Ovary (tissue), 9 donors: ENCODE measurements around the gene MTA1. TPM values are rescaled to one million over a fixed set of nuclear protein-coding genes. Genes with fewer than 3 reads are reported as not detected.

ENCODE experiments used
- DNase-seq, 5 donors: peaks; one replicate each; pipeline ENCODE4 v3.0.0-alpha.2; 2019 to 2020
- H3K27ac ChIP-seq, 2 donors: fragments of 200-600 bp; one replicate each; pipeline versions ENCODE4 v1.5.1 to v1.8.0; 2019 to 2022
- H3K27me3 ChIP-seq: fragments of 200-600 bp; one replicate; pipeline ENCODE4 v1.8.0; 2022
- H3K36me3 ChIP-seq: fragments of 200-600 bp; sonication (generic); one replicate; pipeline ENCODE4 v1.5.1; 2019
- H3K4me1 ChIP-seq: one replicate; pipeline ENCODE4 v1.8.1; 2013; ENCODE audit warnings: mild to moderate bottlenecking, moderate library complexity; ENCODE audit not compliant: insufficient read depth
- H3K4me3 ChIP-seq: fragments of 200-600 bp; sonication (generic); one replicate; pipeline ENCODE4 v1.5.1; 2017
- H3K9me3 ChIP-seq, 2 donors: fragments of 200-600 bp in 1 of 2; sonication (generic) in 1 of 2; one replicate each; pipeline versions ENCODE4 v1.5.1 to v1.8.1; 2013 to 2019; ENCODE audit warnings: mild to moderate bottlenecking in 1 of 2, moderate library complexity in 1 of 2
- EP300 ChIP-seq: sonication (generic); formaldehyde crosslinking; IDR thresholded peaks from one replicate; pipeline ENCODE4 v1.6.1; 2017; ENCODE audit warnings: antibody characterized with exemption
- POLR2A ChIP-seq: fragments of 450-650 bp; IDR thresholded peaks from one replicate; pipeline ENCODE4 v1.6.1; 2017; ENCODE audit warnings: antibody characterized with exemption, mild to moderate bottlenecking, moderate library complexity
- WGBS, 3 donors: extraction: QIAGEN DNeasy Blood & Tissue Kit in 1 of 3; methylation state at CpG; one replicate each; pipeline versions ENCODE4 v1.1.5 to v1.1.7; 2013 to 2017; 5-methylcytosine and 5-hydroxymethylcytosine counted together
- intact Hi-C, 4 donors: fragments of 100-400 bp; cut with DNase I; formaldehyde crosslinking; loops; one replicate each; pipeline versions ENCODE4 v1.11.0 to v1.15.1; 2022 to 2023
- polyA plus RNA-seq, 2 donors: library from polyadenylated mRNA; stranded (reverse); fragments of 200-250 nt in 1 of 2; fragments of 350-450 nt in 1 of 2; fragmentation: Illumina TruSeq in 1 of 2; extraction: RNeasy Lipid Tissue Mini Kit (QIAGEN cat#74804) in 1 of 2; gene quantifications; one replicate each; pipeline ENCODE4 v1.2.3, GENCODE V29; 2013 to 2014
- total RNA-seq, 7 donors: library from RNA; depleted of rRNA in 2 of 7; stranded (reverse); fragments of >200 nt in 2 of 7; fragmentation: NEBNext Ultra II Directional in 3 of 7; extraction: Animal tissue kit (Norgen Biotek cat#: 25700) in 3 of 7; gene quantifications; one replicate each; pipeline versions ENCODE4 v1.1.0 to v1.2.4, GENCODE V29; 2016 to 2023
- TF ChIP-seq, protein P1 (sequence below), 3 donors: fragments of 450-650 bp in 2 of 3; fragments of 200-600 bp in 1 of 3; IDR thresholded peaks; one replicate each; pipeline versions ENCODE4 v1.5.1 to v1.8.0; 2016 to 2022; ENCODE audit warnings: antibody characterized with exemption in 3 of 3, mild to moderate bottlenecking in 1 of 3
- donor health status: DM: no; HTN: no; CAD: no; lungs with moderate emphysema.
- donor health status: DM: no; HTN: no; CAD: no.
- donor health status: Bipolar disorder and iron deficiency.
- donor health status: DM: yes; HTN: yes; CAD: no.
- donor health status: DM: no; HTN: no; CAD: no.
- donor health status: DM: yes; HTN: yes; CAD: no.

The MTA1 gene
- total and polyA plus RNA-seq, 9 donors, result 23.0 to 128 (median 104) TPM

- TF ChIP-seq POLR2A (no peak), EP300 (no peak)
- TF ChIP-seq, protein P1, sequence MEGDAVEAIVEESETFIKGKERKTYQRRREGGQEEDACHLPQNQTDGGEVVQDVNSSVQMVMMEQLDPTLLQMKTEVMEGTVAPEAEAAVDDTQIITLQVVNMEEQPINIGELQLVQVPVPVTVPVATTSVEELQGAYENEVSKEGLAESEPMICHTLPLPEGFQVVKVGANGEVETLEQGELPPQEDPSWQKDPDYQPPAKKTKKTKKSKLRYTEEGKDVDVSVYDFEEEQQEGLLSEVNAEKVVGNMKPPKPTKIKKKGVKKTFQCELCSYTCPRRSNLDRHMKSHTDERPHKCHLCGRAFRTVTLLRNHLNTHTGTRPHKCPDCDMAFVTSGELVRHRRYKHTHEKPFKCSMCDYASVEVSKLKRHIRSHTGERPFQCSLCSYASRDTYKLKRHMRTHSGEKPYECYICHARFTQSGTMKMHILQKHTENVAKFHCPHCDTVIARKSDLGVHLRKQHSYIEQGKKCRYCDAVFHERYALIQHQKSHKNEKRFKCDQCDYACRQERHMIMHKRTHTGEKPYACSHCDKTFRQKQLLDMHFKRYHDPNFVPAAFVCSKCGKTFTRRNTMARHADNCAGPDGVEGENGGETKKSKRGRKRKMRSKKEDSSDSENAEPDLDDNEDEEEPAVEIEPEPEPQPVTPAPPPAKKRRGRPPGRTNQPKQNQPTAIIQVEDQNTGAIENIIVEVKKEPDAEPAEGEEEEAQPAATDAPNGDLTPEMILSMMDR (IDR thresholded peaks at IDR 0.05), result no peak
- DNase-seq, result no peak
- H3K27me3 ChIP-seq, result no peaks in the 10 kb centered on the region
- no peak overlapping the region for H3K27ac ChIP-seq
- H3K4me1 ChIP-seq, result peaks cover 6% of the 10 kb centered on the region
- 96 to 98% (median 97%) methylated on average over 10 of the region's 10 CpGs for WGBS, 3 donors
- H3K9me3 ChIP-seq, result no peaks in the 10 kb centered on the region
- intact Hi-C loops, result loop anchor here in 1 of 4 donors (10.0 kb wide), 1 partner anchor 47 kb away; the partner anchor contains the start of gene CRIP2
- no peaks in the 10 kb centered on the region for H3K36me3 ChIP-seq
- no peak overlapping the region for H3K4me3 ChIP-seq
These were observed 7.8 kb downstream of the MTA1 start for GRCh38 chr14:105427412-105427811.

DNA sequence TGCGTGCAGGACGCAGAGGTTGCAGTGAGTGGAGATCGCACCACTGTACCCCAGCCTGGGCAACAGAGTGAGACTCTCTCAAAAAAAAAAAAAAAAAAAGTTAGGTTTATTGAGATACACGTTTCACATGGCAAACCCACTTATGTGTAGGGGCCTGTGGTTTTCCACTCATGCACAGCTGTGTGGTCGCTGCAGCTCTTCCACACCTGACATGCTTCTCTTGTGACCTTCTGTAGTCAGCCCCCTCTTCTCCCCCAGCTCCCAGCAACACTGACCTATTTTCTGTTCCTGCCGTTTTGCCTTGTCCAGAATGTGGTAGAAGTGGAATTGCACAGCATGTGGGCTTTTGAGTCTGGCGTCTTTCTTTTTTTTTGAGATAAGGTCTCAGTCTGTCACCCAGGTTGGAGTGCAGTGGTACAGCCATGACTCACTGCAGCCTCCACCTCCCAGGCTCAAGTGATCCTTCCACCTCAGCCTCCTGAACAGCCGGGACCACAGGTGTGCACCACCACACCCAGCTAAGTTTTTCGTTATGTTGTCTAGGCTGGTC lies 8.4 kb downstream of the MTA1 start:
- no peak for DNase-seq
- TF ChIP-seq, protein P1 (IDR thresholded peaks at IDR 0.05), result no peak
- no peak for TF ChIP-seq EP300
- no peak for TF ChIP-seq POLR2A
- 79 to 89% (median 87%) methylated on average over 9 of the region's 9 CpGs for WGBS, 3 donors
- Histone ChIP-seq H3K36me3 (no peaks in the 10 kb centered on the region), H3K9me3 (no peaks in the 10 kb centered on the region), H3K27ac (no peak overlapping the region), H3K4me3 (no peak overlapping the region), H3K4me1 (peaks cover 3% of the 10 kb centered on the region), H3K27me3 (no peaks in the 10 kb centered on the region)
- intact Hi-C loops, result loop anchor here in 1 of 4 donors (10.0 kb wide), 1 partner anchor 47 kb away; the partner anchor contains the start of gene CRIP2

DNA sequence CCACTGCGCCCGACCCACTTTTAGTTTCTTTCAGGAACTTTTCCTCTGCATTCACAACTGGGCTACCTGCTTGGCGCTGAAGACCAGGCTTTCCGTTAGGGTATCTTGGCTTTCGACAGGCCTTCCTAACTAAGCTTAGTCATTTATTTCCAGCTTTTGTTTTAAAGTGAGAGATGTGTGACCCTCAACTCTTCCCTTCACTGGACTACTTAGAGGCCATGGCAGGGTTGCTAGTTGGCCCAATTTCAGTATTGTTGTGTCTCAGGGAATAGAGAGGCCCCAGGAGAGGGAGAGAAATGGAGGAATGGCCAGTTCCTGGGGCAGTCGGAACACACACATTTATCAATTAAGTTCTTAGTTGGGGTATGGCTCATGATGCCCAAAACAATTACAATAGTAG lies 10.4 kb downstream of the MTA1 start:
- DNase-seq, result no peak
- Histone ChIP-seq H3K27ac (no peak overlapping the region), H3K4me1 (peaks cover 3% of the 10 kb centered on the region), H3K27me3 (no peaks in the 10 kb centered on the region), H3K4me3 (no peak overlapping the region), H3K9me3 (no peaks in the 10 kb centered on the region), H3K36me3 (no peaks in the 10 kb centered on the region)
- WGBS, 3 donors, result 92 to 100% (median 94%) methylated on average over 6 of the region's 6 CpGs
- intact Hi-C loops, result no loop called here
- TF ChIP-seq EP300 (no peak), POLR2A (no peak)
- TF ChIP-seq, protein P1 (IDR thresholded peaks at IDR 0.05), result no peak

DNA sequence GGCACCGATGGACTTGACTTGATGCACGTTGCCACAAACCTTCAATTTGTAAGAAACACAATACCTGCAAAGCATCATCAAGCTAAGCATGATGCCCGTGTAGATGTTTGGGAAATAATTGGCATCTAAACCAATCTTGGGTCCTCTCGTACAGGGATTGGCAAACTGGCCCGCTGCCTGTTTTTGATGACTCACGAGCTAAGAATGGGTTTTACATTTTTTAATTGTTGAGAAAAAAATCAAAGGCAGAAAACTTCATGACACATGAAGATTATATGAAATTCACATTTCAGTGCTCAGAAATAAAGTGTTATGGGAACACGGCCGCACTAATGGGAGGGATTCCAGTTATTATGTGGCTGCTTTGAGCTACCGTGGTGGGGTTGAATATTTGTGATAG lies 10.9 kb downstream of the MTA1 start:
- DNase-seq, result peak in 1 of 5 donors; percentile 31
- no peaks in the 10 kb centered on the region for H3K27me3 ChIP-seq
- H3K9me3 ChIP-seq, result no peaks in the 10 kb centered on the region
- no peak overlapping the region for H3K4me3 ChIP-seq
- H3K36me3 ChIP-seq, result no peaks in the 10 kb centered on the region
- no peak for TF ChIP-seq POLR2A
- no peak for TF ChIP-seq EP300
- TF ChIP-seq, protein P1 (IDR thresholded peaks at IDR 0.05), result no peak
- H3K4me1 ChIP-seq, result peaks cover 3% of the 10 kb centered on the region
- intact Hi-C loops, result no loop called here
- 49 to 62% (median 50%) methylated on average over 9 of the region's 9 CpGs for WGBS, 3 donors
- no peak overlapping the region for H3K27ac ChIP-seq
